ENCODE data around the gene KIAA1217. TPM values are rescaled to one million over a fixed set of nuclear protein-coding genes. Genes with fewer than 3 reads are reported as not detected.

Gene KIAA1217
- polyA plus RNA-seq, 2 of the 4 experiments (the other 2 are of a cell fraction), result 1.5 to 2.7 TPM

GRCh38 chr10:24479806-24480205 lies 270.9 kb downstream of the KIAA1217 start:
- no peak overlapping the region for H3K4me3 ChIP-seq

GRCh38 chr10:24480447-24480846 lies 271.5 kb downstream of the KIAA1217 start:
- 72% methylated on average over 3 of the region's 3 CpGs for WGBS (ENCODE audit: missing lambda C conversion rate)
- Histone ChIP-seq H3K4me3 (no peak overlapping the region), H3K27ac (no peak overlapping the region), H3K4me1 (peaks cover 19% of the 10 kb centered on the region; the same call in 2 of the 3 replicates), H3K9me3 (no peaks in the 10 kb centered on the region), H3K4me2 (no peak overlapping the region)
- ATAC-seq (no peak), DNase-seq (ENCODE audit: low read depth in 1 of 2, low spot score in 1 of 2) (no peak), FAIRE-seq (no peak)
- TF ChIP-seq, protein P1, sequence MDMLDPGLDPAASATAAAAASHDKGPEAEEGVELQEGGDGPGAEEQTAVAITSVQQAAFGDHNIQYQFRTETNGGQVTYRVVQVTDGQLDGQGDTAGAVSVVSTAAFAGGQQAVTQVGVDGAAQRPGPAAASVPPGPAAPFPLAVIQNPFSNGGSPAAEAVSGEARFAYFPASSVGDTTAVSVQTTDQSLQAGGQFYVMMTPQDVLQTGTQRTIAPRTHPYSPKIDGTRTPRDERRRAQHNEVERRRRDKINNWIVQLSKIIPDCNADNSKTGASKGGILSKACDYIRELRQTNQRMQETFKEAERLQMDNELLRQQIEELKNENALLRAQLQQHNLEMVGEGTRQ (IDR thresholded peaks at IDR 0.05), result no peak
- TF ChIP-seq, protein P2, sequence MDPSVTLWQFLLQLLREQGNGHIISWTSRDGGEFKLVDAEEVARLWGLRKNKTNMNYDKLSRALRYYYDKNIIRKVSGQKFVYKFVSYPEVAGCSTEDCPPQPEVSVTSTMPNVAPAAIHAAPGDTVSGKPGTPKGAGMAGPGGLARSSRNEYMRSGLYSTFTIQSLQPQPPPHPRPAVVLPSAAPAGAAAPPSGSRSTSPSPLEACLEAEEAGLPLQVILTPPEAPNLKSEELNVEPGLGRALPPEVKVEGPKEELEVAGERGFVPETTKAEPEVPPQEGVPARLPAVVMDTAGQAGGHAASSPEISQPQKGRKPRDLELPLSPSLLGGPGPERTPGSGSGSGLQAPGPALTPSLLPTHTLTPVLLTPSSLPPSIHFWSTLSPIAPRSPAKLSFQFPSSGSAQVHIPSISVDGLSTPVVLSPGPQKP (IDR thresholded peaks at IDR 0.05; ENCODE audit: low read depth, low read length), result no peak
- no peak for TF ChIP-seq RFX5 (IDR thresholded peaks at IDR 0.05)
- no peak for TF ChIP-seq RARB (CRISPR knock-in tag; IDR thresholded peaks at IDR 0.05)
- TF ChIP-seq HEYL (CRISPR knock-in tag; IDR thresholded peaks at IDR 0.05), result no peak
- TF ChIP-seq, protein P3, sequence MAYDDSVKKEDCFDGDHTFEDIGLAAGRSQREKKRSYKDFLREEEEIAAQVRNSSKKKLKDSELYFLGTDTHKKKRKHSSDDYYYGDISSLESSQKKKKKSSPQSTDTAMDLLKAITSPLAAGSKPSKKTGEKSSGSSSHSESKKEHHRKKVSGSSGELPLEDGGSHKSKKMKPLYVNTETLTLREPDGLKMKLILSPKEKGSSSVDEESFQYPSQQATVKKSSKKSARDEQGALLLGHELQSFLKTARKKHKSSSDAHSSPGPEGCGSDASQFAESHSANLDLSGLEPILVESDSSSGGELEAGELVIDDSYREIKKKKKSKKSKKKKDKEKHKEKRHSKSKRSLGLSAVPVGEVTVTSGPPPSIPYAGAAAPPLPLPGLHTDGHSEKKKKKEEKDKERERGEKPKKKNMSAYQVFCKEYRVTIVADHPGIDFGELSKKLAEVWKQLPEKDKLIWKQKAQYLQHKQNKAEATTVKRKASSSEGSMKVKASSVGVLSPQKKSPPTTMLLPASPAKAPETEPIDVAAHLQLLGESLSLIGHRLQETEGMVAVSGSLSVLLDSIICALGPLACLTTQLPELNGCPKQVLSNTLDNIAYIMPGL (CRISPR knock-in tag; IDR thresholded peaks at IDR 0.05; ENCODE audit: borderline replicate concordance), result no peak
- TF ChIP-seq, protein P4, sequence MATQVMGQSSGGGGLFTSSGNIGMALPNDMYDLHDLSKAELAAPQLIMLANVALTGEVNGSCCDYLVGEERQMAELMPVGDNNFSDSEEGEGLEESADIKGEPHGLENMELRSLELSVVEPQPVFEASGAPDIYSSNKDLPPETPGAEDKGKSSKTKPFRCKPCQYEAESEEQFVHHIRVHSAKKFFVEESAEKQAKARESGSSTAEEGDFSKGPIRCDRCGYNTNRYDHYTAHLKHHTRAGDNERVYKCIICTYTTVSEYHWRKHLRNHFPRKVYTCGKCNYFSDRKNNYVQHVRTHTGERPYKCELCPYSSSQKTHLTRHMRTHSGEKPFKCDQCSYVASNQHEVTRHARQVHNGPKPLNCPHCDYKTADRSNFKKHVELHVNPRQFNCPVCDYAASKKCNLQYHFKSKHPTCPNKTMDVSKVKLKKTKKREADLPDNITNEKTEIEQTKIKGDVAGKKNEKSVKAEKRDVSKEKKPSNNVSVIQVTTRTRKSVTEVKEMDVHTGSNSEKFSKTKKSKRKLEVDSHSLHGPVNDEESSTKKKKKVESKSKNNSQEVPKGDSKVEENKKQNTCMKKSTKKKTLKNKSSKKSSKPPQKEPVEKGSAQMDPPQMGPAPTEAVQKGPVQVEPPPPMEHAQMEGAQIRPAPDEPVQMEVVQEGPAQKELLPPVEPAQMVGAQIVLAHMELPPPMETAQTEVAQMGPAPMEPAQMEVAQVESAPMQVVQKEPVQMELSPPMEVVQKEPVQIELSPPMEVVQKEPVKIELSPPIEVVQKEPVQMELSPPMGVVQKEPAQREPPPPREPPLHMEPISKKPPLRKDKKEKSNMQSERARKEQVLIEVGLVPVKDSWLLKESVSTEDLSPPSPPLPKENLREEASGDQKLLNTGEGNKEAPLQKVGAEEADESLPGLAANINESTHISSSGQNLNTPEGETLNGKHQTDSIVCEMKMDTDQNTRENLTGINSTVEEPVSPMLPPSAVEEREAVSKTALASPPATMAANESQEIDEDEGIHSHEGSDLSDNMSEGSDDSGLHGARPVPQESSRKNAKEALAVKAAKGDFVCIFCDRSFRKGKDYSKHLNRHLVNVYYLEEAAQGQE (IDR thresholded peaks at IDR 0.05), result no peak
- no peak for TF ChIP-seq HOXA7 (CRISPR knock-in tag; IDR thresholded peaks at IDR 0.05)
- TF ChIP-seq FOSB (CRISPR knock-in tag; IDR thresholded peaks at IDR 0.05), result no peak
- no peak for TF ChIP-seq SREBF2 (IDR thresholded peaks at IDR 0.05)
- ChIA-PET POLR2A (no interaction called here), CTCF (interaction anchor here (0.8 to 1.7 kb wide), 2 partner anchors 17 to 486 kb away, joined by 3 to 6 read pairs; no protein-coding TSS in a partner anchor)

More at GRCh38 chr10:24479806-24480205, 270.9 kb downstream of the KIAA1217 start:
- ATAC-seq (no peak), FAIRE-seq (no peak), DNase-seq (ENCODE audit: low read depth in 1 of 2, low spot score in 1 of 2) (no peak)
- CTCF ChIA-PET, result no interaction called here
- Histone ChIP-seq H3K4me2 (no peak overlapping the region), H3K4me1 (peaks cover 18% of the 10 kb centered on the region; the same call in 2 of the 3 replicates), H3K9me3 (no peaks in the 10 kb centered on the region), H3K27ac (no peak overlapping the region)
- POLR2A ChIA-PET, result no interaction called here
- TF ChIP-seq, protein P3 (CRISPR knock-in tag; IDR thresholded peaks at IDR 0.05; ENCODE audit: borderline replicate concordance), result no peak
- TF ChIP-seq HDAC2 (IDR thresholded peaks at IDR 0.05) (no peak), KDM1A (IDR thresholded peaks at IDR 0.05; ENCODE audit: low read depth) (no peak)
- 43% methylated on average over 4 of the region's 4 CpGs for WGBS (ENCODE audit: missing lambda C conversion rate)
